Loucy (cell line): ENCODE measurements around the gene ADARB2.

ENCODE experiments used
- H2AFZ ChIP-seq: fragments of 200-600 bp; sonication (generic); 2 replicates; pipeline ENCODE4 v1.6.0; 2016; ENCODE audit warnings: antibody characterized with exemption, mild to moderate bottlenecking, low read length, moderate library complexity
- H3F3A ChIP-seq: fragments of 200-600 bp; 2 replicates; pipeline ENCODE4 v1.6.0; 2016; ENCODE audit warnings: antibody characterized with exemption, low read depth, mild to moderate bottlenecking
- H3K27me3 ChIP-seq: fragments of 200-600 bp; sonication (generic); 2 replicates; pipeline ENCODE4 v1.6.1; 2014; ENCODE audit warnings: low read length, mild to moderate bottlenecking; ENCODE audit not compliant: insufficient read depth, poor library complexity, severe bottlenecking
- H3K36me3 ChIP-seq: fragments of 200-600 bp; sonication (generic); 2 replicates; pipeline ENCODE4 v1.6.1; 2016; ENCODE audit warnings: low read length; ENCODE audit not compliant: insufficient read depth
- H3K4me1 ChIP-seq: fragments of 200-600 bp; sonication (generic); 2 replicates; pipeline ENCODE4 v1.5.1; 2014; ENCODE audit warnings: low read length, mild to moderate bottlenecking; ENCODE audit not compliant: insufficient read depth, poor library complexity, severe bottlenecking
- H3K4me2 ChIP-seq: fragments of 200-600 bp; sonication (generic); 2 replicates; pipeline ENCODE4 v1.6.0; 2014; ENCODE audit warnings: antibody characterized with exemption, low read length, low read depth, mild to moderate bottlenecking; ENCODE audit not compliant: poor library complexity, severe bottlenecking
- H3K4me3 ChIP-seq: fragments of 200-600 bp; sonication (generic); 2 replicates; pipeline ENCODE4 v1.5.1; 2014; ENCODE audit warnings: low read length, mild to moderate bottlenecking, mixed read lengths; ENCODE audit not compliant: poor library complexity, severe bottlenecking
- H3K79me2 ChIP-seq: fragments of 200-600 bp; sonication (generic); 2 replicates; pipeline ENCODE4 v1.6.1; 2014; ENCODE audit warnings: low read length; ENCODE audit not compliant: insufficient read depth
- H3K9ac ChIP-seq: fragments of 200-600 bp; sonication (generic); 2 replicates; pipeline ENCODE4 v1.6.0; 2014; ENCODE audit warnings: mild to moderate bottlenecking, low read depth, low read length, moderate library complexity; ENCODE audit not compliant: poor library complexity, severe bottlenecking
- H3K9me2 ChIP-seq: fragments of 200-600 bp; sonication (generic); replicated peaks from 2 replicates; pipeline ENCODE4 v1.6.1; 2016; ENCODE audit warnings: low read depth, low read length, mixed read lengths
- H3K9me3 ChIP-seq: fragments of 200-600 bp; sonication (generic); 2 replicates; pipeline ENCODE4 v1.6.1; 2014; ENCODE audit warnings: mild to moderate bottlenecking, antibody characterized with exemption, low read length, low read depth; ENCODE audit not compliant: insufficient read depth
- H4K20me1 ChIP-seq: fragments of 200-600 bp; sonication (generic); 2 replicates; pipeline ENCODE4 v1.6.0; 2014; ENCODE audit warnings: antibody characterized with exemption, low read length, mild to moderate bottlenecking; ENCODE audit not compliant: insufficient read depth, poor library complexity, severe bottlenecking
- EZH2phosphoT487 ChIP-seq: fragments of 200-600 bp; IDR thresholded peaks from 2 replicates; pipeline ENCODE4 v1.6.1; 2018; ENCODE audit warnings: antibody characterized with exemption, mild to moderate bottlenecking, moderate library complexity, borderline replicate concordance
- TF ChIP-seq, protein P1 (sequence below): fragments of 200-600 bp; sonication (generic); conservative IDR thresholded peaks from 2 replicates; pipeline ENCODE4 v1.5.1; 2014; ENCODE audit warnings: mild to moderate bottlenecking, antibody characterized with exemption, low read length

Gene ADARB2

DNA sequence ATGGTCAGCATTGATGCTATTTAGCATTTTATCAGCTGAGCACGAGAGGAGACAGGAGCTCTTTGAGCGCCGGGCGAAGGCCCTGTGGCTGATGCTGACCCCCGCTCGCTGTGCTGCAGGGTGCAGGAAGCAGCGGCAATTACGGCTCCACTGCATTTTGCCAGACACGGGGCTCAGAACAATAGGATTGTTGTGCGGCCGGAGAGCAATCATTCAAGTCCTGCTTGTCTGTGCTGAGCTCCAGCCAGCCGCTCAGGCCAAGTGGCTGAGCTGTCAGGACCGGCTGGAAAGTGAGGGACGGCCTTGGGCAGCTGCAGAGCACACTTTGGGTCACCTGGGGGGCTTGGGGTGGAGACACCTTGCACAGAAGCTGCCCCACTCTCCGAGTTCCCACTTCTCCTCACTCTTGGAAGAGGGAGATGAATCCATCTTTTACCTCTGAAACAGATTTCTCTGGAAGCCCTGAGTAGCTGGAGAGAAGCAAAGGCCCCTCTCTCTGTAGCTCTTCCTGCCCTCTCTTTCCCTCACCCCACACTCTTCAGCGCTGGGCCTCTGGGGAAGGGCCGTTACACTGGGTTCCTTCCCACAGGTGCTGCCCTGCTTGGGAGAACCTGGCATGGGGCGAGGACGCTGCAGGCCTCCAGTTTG lies 17.3 kb upstream of the ADARB2 start:
- no peaks in the 10 kb centered on the region for H3K36me3 ChIP-seq
- TF ChIP-seq EZH2phosphoT487 = no peak
- TF ChIP-seq, protein P1, sequence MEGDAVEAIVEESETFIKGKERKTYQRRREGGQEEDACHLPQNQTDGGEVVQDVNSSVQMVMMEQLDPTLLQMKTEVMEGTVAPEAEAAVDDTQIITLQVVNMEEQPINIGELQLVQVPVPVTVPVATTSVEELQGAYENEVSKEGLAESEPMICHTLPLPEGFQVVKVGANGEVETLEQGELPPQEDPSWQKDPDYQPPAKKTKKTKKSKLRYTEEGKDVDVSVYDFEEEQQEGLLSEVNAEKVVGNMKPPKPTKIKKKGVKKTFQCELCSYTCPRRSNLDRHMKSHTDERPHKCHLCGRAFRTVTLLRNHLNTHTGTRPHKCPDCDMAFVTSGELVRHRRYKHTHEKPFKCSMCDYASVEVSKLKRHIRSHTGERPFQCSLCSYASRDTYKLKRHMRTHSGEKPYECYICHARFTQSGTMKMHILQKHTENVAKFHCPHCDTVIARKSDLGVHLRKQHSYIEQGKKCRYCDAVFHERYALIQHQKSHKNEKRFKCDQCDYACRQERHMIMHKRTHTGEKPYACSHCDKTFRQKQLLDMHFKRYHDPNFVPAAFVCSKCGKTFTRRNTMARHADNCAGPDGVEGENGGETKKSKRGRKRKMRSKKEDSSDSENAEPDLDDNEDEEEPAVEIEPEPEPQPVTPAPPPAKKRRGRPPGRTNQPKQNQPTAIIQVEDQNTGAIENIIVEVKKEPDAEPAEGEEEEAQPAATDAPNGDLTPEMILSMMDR = no peak
- peaks cover 10% of the 10 kb centered on the region; the same call in 1 of the 2 replicates for H3K9me3 ChIP-seq
- H3K9ac ChIP-seq = no peak overlapping the region
- no peak overlapping the region for H3K4me3 ChIP-seq
- H3K79me2 ChIP-seq = no peaks in the 10 kb centered on the region
- H3K4me2 ChIP-seq = no peak overlapping the region
- H2AFZ ChIP-seq = no peak overlapping the region
- no peaks in the 10 kb centered on the region for H3K9me2 ChIP-seq
- H4K20me1 ChIP-seq = no peaks in the 10 kb centered on the region
- no peaks in the 10 kb centered on the region for H3K4me1 ChIP-seq
- no peaks in the 10 kb centered on the region for H3K27me3 ChIP-seq
- H3F3A ChIP-seq = no peaks in the 10 kb centered on the region

GRCh38 chr10:1752153-1752552 lies 14.8 kb upstream of the ADARB2 start:
- H3K9me2 ChIP-seq = no peaks in the 10 kb centered on the region
- H2AFZ ChIP-seq = no peak overlapping the region
- H3K4me3 ChIP-seq = no peak overlapping the region
- H3K27me3 ChIP-seq = no peaks in the 10 kb centered on the region
- H3F3A ChIP-seq = no peaks in the 10 kb centered on the region
- H3K4me1 ChIP-seq = no peaks in the 10 kb centered on the region
- H3K4me2 ChIP-seq = no peak overlapping the region
- H4K20me1 ChIP-seq = no peaks in the 10 kb centered on the region
- no peak overlapping the region for H3K9ac ChIP-seq
- peaks cover 3% of the 10 kb centered on the region; the same call in 1 of the 2 replicates for H3K9me3 ChIP-seq
- no peaks in the 10 kb centered on the region for H3K79me2 ChIP-seq
- TF ChIP-seq, protein P1 = no peak
- no peak for TF ChIP-seq EZH2phosphoT487
- H3K36me3 ChIP-seq = no peaks in the 10 kb centered on the region

DNA sequence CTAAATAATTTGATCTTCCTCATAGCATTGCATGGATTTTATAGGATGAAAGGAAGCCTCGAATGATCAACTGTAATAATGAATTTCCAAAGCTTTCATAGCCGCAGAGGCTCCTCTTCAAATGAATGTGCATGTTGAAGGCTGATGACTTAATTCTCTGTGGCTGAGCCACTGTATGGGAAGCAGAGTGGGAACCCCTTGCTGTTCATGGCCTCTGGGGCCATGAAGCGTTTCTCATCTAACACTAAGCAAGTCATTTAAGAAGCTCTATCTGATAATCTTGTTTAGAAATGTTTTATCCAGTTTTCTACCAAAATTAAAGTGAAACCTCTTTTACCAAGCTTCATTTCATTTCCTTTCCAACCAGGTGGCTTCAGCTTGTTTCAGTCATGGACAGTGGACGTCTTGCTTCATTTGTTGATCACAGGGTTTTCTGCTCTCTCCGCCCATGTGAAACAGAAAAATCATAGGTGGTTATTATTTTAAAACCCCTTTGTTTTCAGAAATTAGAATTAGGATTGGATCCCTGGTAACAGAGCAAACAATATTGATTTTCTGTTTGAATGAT lies 10.3 kb upstream of the ADARB2 start:
- no peak overlapping the region for H3K9ac ChIP-seq
- no peaks in the 10 kb centered on the region for H3K79me2 ChIP-seq
- H3K27me3 ChIP-seq = no peaks in the 10 kb centered on the region
- H3K9me3 ChIP-seq = peaks cover 3% of the 10 kb centered on the region; the same call in 1 of the 2 replicates
- no peak overlapping the region for H3K4me3 ChIP-seq
- no peaks in the 10 kb centered on the region for H3K36me3 ChIP-seq
- H3F3A ChIP-seq = no peaks in the 10 kb centered on the region
- no peak overlapping the region for H2AFZ ChIP-seq
- no peaks in the 10 kb centered on the region for H3K4me1 ChIP-seq
- no peak overlapping the region for H3K4me2 ChIP-seq
- TF ChIP-seq, protein P1 = no peak
- no peak for TF ChIP-seq EZH2phosphoT487
- H4K20me1 ChIP-seq = no peaks in the 10 kb centered on the region
- H3K9me2 ChIP-seq = no peaks in the 10 kb centered on the region
